IPS DF 19.7 (cell line): ENCODE data around the gene RCE1.

Source experiments
- DNase-seq: peaks from one replicate; pipeline ENCODE4 v3.0.0-alpha.2; 2013; ENCODE audit warnings: low read depth, low spot score

RCE1 gene

DNA sequence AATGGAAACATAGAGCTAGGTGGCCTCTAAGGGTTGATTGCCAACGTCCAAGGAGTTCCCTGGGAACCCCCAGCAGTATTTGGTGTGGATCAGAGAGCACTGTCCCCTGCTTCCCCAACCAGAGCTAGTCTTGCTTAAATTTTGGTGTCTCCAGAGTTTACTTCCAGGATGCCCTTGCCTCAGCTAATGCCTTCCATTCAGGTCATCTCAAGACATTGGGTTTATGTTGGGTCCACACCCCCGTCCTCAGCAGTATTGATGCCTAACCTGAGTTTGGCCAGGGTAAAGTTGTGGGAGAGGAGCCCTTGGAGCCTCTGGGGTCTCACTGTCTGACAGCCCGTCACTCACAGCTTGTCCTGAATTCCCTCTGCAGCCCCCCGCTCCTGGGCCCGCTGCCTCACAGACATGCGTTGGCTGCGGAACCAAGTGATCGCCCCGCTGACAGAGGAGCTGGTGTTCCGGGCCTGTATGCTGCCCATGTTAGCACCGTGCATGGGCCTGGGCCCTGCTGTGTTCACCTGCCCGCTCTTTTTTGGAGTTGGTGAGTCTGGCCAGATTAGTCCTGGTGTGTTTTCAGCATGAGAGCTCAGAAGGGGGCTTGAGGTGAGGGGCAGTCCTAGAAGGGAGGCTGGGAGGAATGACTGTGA, 1.4 kb downstream of the RCE1 start:
- DNase-seq, result no peak

GRCh38 chr11:66845143-66845875, 2.1 kb downstream of the RCE1 start:
- no peak for DNase-seq

DNA sequence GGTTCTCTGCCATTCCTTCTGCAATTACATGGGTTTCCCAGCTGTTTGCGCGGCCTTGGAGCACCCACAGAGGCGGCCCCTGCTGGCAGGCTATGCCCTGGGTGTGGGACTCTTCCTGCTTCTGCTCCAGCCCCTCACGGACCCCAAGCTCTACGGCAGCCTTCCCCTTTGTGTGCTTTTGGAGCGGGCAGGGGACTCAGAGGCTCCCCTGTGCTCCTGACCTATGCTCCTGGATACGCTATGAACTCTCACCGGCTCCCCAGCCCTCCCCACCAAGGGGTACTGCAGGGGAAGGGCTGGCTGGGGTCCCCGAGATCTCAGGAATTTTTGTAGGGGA, 2.6 kb downstream of the RCE1 start:
- DNase-seq, result no peak

DNA sequence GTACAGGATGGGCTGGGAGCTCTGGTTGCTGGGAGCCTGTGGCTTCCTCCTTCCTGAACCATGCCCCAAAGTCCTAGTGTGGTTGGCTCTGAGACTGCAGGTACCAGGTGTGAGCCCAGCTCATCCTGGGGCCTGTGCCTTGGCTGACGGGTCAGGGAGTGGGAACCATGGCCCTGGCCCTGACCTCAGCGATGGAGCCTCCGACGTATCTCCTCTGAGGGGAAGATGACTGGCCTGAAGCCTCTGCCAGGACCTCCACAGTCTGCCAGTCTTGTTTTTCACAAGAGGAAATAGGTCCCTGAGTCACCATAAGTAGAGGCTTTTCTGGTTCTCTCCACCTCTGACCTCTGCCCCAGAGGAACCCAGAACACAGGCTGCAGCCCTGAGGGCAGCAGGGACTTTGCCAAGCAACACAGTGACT, 3.4 kb downstream of the RCE1 start:
- no peak for DNase-seq

DNA sequence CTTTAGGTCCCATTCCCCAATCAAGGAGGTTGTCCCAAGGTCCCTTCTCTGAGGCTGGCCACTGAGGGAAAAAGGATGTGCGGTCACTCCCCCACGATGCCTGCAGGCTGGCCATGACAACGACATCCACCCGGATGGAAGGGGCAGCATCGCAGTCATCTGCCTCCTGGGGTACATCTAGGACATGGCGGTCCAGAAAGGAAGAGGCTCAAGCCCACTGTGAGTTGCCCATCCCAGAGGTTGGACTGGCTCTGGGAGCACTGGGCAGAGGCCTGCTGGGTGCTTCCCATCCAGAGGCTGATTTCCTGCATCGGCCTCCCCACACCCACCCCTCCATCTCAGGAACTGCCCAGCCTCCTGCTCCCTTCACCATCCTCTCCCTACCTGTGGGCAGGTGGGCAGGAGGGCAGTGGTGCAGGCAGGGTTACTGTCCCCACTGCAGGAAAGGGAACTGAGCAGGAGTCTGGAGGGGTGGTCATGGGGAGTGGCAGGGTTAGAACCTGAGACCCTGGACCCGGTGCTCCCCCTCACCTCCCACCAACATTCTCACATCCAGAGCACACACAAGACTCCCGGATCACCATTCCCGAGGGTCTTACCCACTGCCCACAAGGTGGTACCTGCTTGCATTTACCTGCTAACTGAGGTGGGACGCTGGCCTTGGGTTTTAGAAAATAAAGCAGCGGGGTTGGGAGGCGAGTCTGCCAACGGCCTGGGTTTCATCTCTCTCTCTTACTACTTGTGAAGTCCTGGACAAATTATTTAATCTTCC, 4.4 kb downstream of the RCE1 start:
- no peak for DNase-seq

DNA sequence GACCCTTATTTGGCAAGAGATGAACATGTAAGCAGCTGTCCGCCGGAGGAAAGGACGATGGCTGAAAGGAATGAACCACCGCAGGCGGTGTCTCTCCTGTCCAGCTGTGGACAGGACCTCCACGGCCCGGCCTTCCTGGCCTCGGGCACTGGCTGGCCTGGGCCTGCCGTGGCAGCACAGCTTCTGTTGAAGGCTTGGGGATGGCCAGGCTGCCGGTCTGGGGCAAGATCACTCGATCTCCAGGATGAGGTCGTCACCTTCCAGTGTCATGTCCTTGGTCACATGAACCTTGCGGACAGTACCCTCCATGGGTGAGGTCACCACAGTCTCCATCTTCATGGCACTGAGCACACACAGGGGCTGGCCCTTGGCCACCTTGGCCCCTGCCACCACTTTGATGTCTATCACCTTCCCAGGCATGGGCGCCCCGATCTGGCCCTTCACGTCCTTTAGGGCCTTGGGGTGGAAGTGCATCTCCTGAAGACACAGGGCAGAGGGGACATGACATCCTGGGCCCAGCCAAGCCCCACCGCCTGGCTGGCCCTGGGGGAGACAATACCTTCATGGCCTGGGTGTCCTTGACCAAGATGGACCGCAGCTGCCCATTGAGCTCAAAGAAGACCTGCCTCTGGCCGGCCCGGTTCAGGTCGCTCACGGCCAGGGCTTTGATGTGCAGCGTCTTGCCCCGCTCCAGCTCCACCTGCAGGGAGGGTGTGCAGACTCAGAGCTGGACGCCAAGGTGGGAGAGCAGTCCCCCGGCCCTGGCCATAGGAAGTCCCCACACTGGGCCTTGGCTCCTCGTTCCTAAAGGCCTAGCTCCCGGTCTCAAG, 5.6 kb downstream of the RCE1 start:
- no peak for DNase-seq

DNA sequence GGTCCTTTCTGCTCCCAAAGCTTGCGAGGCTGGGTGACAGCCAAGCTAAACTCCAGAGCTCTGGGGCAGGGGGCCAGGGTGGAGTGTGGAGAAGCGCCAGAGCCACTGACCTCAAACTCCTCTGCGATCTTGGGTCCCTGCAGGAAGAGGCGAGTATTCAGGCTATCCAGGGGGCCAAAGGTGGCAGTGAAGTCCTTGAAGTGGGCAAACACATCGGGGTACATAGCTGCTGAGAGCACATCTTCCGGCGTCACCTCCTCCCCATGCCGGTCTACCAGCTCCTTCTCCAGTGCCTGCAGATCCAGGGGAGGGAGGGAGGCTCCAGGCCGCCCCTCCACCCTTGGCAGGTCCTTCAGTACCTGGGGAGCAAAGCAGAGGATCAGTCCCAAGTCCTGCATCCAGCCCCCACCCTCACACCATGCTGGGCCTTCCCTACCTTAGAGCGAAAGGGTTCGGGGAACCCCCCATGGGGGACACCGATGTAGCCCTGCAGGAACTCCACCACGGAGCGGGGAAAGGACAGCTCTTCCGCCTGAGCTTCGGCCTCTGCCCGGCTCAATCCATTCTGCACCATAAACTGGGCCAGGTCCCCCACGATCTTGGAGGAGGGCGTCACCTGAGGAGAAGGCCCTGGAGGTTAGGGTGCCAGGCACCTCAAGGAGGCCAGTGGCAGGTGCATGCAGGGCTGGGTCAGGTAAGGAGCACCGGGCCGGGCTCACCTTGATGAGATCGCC, 6.4 kb downstream of the RCE1 start:
- no peak for DNase-seq

GRCh38 chr11:66850235-66850587, 7.0 kb downstream of the RCE1 start:
- DNase-seq, result no peak

GRCh38 chr11:66850588-66851238, 7.5 kb downstream of the RCE1 start:
- no peak for DNase-seq

GRCh38 chr11:66851239-66851596, 8.0 kb downstream of the RCE1 start:
- DNase-seq, result no peak

DNA sequence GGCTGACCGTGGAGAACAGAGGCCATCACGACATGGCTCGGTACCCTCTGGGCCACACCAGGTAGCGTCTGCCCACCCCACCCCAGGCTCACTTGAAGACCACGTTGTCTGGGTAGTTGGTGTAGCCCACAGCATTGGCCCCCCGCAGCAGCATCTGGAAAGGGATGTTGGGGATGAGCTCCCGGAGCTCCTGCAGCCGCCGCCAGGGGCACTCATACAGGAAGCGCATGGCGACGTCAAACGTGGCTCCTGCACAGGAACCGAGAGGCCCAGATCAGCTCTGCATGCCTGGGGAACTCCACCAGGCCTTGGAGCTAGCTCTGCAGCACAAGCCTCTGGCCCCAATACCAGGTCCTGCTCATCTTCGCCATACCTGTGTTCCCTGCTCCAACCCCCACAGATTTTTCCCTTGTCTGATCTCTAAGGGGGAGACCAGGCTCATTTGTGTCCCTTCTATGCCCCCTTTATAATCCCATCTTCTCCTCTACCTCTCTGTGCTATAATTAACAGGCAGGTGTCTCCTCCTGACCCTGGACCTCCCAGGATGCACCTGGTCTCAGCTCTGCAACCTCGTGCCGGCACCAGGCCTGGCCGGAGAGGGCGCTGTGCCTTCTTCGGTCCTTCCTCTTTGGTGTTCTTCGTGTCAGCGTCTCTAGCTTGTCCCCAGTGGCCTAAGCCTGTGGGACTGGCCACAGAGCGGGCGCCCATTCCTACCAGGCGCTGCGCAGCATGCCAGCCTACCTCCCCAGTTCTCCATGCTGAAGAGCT, 8.6 kb downstream of the RCE1 start:
- DNase-seq, result no peak

GRCh38 chr11:66852466-66853241, 9.4 kb downstream of the RCE1 start:
- DNase-seq, result no peak

DNA sequence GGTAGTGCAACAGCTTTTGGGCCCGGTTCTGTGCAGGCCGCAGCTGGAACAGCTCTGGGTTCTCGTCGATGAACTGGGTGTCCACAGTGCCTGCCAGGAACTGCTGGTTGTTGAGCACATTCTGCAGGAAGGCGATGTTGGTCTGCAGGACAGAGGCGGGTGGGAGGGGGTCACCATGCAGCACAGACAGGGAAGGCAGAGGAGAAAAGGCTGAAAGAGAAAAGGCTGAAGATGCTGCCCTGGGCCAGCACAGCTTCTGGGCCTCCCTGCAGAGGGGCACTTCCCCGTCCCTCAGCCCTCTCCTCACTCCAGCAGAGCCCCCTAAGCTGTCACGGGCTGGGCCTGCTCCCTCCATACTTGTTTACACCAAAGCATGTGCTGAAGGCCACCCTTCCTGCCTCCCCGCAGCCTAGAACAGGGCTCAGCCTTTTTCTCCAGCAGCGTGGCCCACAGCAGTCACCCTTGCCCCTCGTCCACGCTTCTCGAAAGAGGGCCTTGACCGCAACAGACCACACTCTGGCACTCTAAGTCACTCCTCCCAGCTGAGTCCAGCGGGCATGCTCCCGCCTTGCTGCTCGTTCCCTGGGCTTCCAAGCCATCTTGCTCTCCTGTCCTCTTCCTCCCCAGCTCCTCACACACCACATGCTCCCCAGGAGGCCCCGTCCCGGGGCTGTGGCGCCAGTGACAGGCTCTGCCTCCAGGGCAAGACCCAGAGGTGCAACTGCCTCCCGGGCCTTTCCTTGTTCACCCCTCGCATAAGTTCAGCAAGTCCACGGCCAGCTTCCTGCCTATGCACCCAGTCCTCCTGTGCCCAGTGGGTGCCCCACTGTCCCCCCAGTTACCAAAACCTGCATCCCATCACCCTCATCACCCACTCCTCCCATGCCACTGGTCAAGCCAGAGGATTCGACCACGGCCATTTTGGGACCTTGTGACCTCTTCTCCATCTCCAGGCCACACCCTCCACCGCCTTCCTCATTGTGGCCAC, 10.3 kb downstream of the RCE1 start:
- DNase-seq, result no peak

- no peak for DNase-seq
Measured at GRCh38 chr11:66854231-66854661, 11.0 kb downstream of the RCE1 start.

- DNase-seq, result no peak
Measured at GRCh38 chr11:66854729-66855211, 11.5 kb downstream of the RCE1 start.

DNA sequence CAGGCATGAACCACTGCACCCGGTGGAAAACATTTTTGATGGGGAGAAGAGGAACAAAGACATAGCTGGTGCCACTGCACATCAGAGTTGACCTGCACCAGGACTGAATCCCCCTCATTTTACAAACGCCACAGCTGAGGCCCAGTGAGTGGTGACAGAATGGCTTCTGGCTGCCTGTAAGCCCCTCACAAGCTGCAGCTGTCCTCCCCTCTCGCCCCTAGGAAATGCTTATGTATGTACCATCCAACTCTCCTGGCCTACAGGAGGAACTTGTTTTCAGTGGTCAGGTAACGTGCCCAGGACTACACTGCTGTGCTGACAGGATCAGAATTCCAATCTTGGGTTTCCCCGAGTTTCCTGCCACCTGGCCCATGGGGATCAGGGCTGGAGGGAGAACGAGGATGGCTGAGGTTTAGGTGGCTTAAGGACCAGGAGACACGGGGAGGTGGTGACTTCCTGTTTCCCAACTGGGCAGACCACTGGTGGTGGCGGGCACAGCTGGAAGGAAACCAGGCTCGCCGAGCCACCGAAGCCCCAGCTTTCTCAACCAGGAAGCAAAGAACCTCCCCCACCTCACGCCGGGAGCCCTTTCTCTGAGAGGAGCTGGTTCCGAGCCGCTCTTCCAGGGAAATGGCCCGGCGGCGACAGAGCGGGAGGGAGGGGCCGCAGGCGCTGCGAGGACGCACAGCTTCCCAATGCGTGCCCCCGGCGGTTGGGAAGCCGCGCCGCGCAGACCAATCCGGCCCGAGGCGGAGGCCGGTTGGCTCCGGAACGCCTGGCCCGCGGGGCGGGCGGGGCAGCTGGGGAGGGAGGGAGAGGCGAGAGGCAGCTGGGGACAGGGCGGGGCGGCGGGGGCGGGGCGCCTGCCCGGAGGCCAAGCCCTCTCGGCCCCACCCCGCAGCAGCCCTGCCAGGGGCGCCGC, 12.6 kb downstream of the RCE1 start:
- DNase-seq, result no peak
